ENCODE data around the gene CHKA. TPM values are rescaled to one million over a fixed set of nuclear protein-coding genes. Genes with fewer than 3 reads are reported as not detected.

Gene CHKA
- total RNA-seq, 1 experiment from 2014 or later, result 63.0 TPM

DNA sequence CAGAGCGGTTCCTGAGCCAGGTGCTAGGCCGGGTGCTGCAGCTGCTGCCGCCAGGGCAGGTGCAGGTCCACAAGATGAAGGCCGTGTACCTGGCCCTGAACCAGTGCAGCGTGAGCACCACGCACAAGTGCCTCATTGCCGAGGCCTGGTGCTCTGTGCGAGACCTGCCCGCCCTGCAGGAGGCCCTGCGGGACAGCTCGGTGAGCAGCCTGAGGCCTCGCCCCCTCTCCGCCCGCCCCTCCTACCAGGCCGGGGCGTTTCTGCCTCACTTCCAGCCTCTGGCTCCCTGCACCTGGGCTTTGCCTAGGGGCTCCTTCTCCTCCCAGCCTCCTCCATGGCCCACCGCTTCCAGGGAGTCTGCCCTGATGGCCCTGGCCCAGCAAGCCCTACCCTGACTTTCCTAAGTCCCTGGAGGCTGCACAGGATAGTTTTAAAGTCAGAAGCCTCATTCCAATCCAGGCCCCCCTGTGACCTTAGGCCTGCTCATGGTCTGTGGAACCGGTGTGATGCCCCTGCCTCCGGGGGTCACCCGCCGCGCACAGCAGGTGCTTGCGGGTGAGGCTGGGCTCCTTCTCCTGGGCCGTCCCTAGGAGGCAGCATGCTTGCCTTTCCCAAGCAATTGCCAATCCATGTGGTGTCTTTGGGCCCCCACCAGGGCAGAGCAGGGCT is 76.9 kb downstream of the CHKA start:
- no peak; the same call in 2 of the 3 replicates for TF ChIP-seq CTCF (conservative IDR thresholded peaks at IDR 0.05)
- Histone ChIP-seq H4K8ac (replicated peaks; ENCODE audit: insufficient read length, low read depth, low read length) (no peak overlapping the region), H3K9ac (ENCODE audit: extremely low read depth, insufficient read length, low read length) (no peak overlapping the region), H4K20me1 (ENCODE audit: control insufficient read depth, insufficient read depth, insufficient read length) (no peaks in the 10 kb centered on the region), H3K79me2 (ENCODE audit: insufficient read depth, low read length) (no peaks in the 10 kb centered on the region), H3K27ac (ENCODE audit: insufficient read length, low read depth, low read length) (no peak overlapping the region), H3K4me2 (ENCODE audit: insufficient read depth, insufficient read length, low read length) (no peak overlapping the region), H4K5ac (ENCODE audit: insufficient read length, low read depth, low read length) (no peak overlapping the region), H2BK15ac (ENCODE audit: low read depth, low read length) (no peak overlapping the region), H3K79me1 (ENCODE audit: insufficient read depth, low read depth, low read length, poor library complexity, severe bottlenecking) (no peaks in the 10 kb centered on the region), H3K4me1 (ENCODE audit: insufficient read depth, low read length) (no peaks in the 10 kb centered on the region; the same call in 1 of the 2 replicates), H2AK5ac (ENCODE audit: insufficient read length, low read length) (no peak overlapping the region), H3K4ac (ENCODE audit: low read depth, low read length) (no peak overlapping the region), H2BK5ac (ENCODE audit: insufficient read length, low read length) (no peak overlapping the region), H3K23ac (ENCODE audit: insufficient read length, low read depth, low read length) (no peak overlapping the region), H4K91ac (ENCODE audit: insufficient read length, low read depth, low read length) (no peak overlapping the region), H3K56ac (ENCODE audit: insufficient read length, low read depth, low read length) (no peak overlapping the region), H2AFZ (ENCODE audit: low read length) (no peak overlapping the region), H3K14ac (ENCODE audit: insufficient read depth, low read length) (no peak overlapping the region; the same call in 1 of the 2 replicates), H3T11ph (ENCODE audit: low read length) (no peak overlapping the region), H3K9me3 (ENCODE audit: control insufficient read depth, low read depth, low read length) (no peaks in the 10 kb centered on the region), H3K27me3 (ENCODE audit: insufficient read depth, low read length) (no peaks in the 10 kb centered on the region), H3K18ac (ENCODE audit: insufficient read length, low read depth, low read length) (no peak overlapping the region), H3K23me2 (ENCODE audit: insufficient read length, low read depth, low read length, poor library complexity, severe bottlenecking) (no peaks in the 10 kb centered on the region), H2BK12ac (ENCODE audit: insufficient read length, low read depth, low read length) (no peak overlapping the region), H2BK20ac (ENCODE audit: low read depth, low read length, poor library complexity, severe bottlenecking) (no peak overlapping the region), H2BK120ac (ENCODE audit: low read depth, low read length, poor library complexity, severe bottlenecking) (no peak overlapping the region)
- Mint-ChIP-seq H3K36me3 (ENCODE audit: insufficient read depth in 1 of 3, low read depth in 3 of 3) (no peaks in the 10 kb centered on the region; a peak in 1 of 7 replicates), H3K4me1 (peaks cover 7 to 9% of the 10 kb centered on the region in 2 experiments), H3K27ac (peak overlapping the region in 1 of 3 experiments; percentile 73; a peak in 1 of 7 replicates), H3K4me3 (no peak overlapping the region), H3K27me3 (ENCODE audit: low read depth) (no peaks in the 10 kb centered on the region), H3K9me3 (no peaks in the 10 kb centered on the region)
- WGBS (ENCODE audit: extremely low coverage, insufficient read length, low lambda C conversion rate), result no CpG with 5 or more reads among the region's 24 CpGs
- DNase-seq, result peak; percentile 54

All from H9 (cell line).